ENCODE measurements around the gene RNF26. TPM values are rescaled to one million over a fixed set of nuclear protein-coding genes. Genes with fewer than 3 reads are reported as not detected.
A peak's percentile ranks its signal among the peaks of the same experiment; 100 is the strongest.

The RNF26 gene
- total and polyA plus RNA-seq, 2 of the 13 experiments (the other 11 are each of a cell fraction or from before 2014, with no cell fraction given), result 11.9 to 26.3 TPM

- TF ChIP-seq, protein P1, sequence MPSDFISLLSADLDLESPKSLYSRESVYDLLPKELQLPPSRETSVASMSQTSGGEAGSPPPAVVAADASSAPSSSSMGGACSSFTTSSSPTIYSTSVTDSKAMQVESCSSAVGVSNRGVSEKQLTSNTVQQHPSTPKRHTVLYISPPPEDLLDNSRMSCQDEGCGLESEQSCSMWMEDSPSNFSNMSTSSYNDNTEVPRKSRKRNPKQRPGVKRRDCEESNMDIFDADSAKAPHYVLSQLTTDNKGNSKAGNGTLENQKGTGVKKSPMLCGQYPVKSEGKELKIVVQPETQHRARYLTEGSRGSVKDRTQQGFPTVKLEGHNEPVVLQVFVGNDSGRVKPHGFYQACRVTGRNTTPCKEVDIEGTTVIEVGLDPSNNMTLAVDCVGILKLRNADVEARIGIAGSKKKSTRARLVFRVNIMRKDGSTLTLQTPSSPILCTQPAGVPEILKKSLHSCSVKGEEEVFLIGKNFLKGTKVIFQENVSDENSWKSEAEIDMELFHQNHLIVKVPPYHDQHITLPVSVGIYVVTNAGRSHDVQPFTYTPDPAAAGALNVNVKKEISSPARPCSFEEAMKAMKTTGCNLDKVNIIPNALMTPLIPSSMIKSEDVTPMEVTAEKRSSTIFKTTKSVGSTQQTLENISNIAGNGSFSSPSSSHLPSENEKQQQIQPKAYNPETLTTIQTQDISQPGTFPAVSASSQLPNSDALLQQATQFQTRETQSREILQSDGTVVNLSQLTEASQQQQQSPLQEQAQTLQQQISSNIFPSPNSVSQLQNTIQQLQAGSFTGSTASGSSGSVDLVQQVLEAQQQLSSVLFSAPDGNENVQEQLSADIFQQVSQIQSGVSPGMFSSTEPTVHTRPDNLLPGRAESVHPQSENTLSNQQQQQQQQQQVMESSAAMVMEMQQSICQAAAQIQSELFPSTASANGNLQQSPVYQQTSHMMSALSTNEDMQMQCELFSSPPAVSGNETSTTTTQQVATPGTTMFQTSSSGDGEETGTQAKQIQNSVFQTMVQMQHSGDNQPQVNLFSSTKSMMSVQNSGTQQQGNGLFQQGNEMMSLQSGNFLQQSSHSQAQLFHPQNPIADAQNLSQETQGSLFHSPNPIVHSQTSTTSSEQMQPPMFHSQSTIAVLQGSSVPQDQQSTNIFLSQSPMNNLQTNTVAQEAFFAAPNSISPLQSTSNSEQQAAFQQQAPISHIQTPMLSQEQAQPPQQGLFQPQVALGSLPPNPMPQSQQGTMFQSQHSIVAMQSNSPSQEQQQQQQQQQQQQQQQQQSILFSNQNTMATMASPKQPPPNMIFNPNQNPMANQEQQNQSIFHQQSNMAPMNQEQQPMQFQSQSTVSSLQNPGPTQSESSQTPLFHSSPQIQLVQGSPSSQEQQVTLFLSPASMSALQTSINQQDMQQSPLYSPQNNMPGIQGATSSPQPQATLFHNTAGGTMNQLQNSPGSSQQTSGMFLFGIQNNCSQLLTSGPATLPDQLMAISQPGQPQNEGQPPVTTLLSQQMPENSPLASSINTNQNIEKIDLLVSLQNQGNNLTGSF (CRISPR knock-in tag; IDR thresholded peaks at IDR 0.05), result 0 out of 2 replicates have a peak, but pooled peaks have one; percentile 42
- TF ChIP-seq ZNF264 (CRISPR knock-in tag; IDR thresholded peaks at IDR 0.05) (peak; percentile 86), ZNF572 (CRISPR knock-in tag; IDR thresholded peaks at IDR 0.05) (no peak), ZNF547 (CRISPR knock-in tag; IDR thresholded peaks at IDR 0.05) (no peak), ZNF841 (CRISPR knock-in tag; IDR thresholded peaks at IDR 0.05; ENCODE audit: borderline replicate concordance) (no peak), MEF2D (CRISPR knock-in tag; IDR thresholded peaks at IDR 0.05) (0 out of 2 replicates have a peak, but pooled peaks have one; percentile 25), ZNF121 (CRISPR knock-in tag; IDR thresholded peaks at IDR 0.05) (no peak), ATF1 (CRISPR knock-in tag; IDR thresholded peaks at IDR 0.05) (no peak), ZNF232 (CRISPR knock-in tag; IDR thresholded peaks at IDR 0.05; ENCODE audit: borderline replicate concordance) (no peak), SMARCE1 (IDR thresholded peaks at IDR 0.05; ENCODE audit: borderline replicate concordance) (no peak), ZNF703 (CRISPR knock-in tag; IDR thresholded peaks at IDR 0.05; ENCODE audit: borderline replicate concordance) (no peak; the same call in 1 of the 2 replicates), ZNF883 (CRISPR knock-in tag; IDR thresholded peaks at IDR 0.05; ENCODE audit: not compliant biosample characterization) (no peak), ETV5 (CRISPR knock-in tag; IDR thresholded peaks at IDR 0.05; ENCODE audit: borderline replicate concordance) (peak; percentile 56; the same call in 1 of the 2 replicates), ZNF501 (CRISPR knock-in tag; IDR thresholded peaks at IDR 0.05) (no peak), GABPB1 (CRISPR knock-in tag; IDR thresholded peaks at IDR 0.05) (peak; percentile 48; the same call in 1 of the 2 replicates)
- TF ChIP-seq, protein P2, sequence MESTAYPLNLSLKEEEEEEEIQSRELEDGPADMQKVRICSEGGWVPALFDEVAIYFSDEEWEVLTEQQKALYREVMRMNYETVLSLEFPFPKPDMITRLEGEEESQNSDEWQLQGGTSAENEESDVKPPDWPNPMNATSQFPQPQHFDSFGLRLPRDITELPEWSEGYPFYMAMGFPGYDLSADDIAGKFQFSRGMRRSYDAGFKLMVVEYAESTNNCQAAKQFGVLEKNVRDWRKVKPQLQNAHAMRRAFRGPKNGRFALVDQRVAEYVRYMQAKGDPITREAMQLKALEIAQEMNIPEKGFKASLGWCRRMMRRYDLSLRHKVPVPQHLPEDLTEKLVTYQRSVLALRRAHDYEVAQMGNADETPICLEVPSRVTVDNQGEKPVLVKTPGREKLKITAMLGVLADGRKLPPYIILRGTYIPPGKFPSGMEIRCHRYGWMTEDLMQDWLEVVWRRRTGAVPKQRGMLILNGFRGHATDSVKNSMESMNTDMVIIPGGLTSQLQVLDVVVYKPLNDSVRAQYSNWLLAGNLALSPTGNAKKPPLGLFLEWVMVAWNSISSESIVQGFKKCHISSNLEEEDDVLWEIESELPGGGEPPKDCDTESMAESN (CRISPR knock-in tag; conservative IDR thresholded peaks at IDR 0.05), result no peak
- TF ChIP-seq, protein P3, sequence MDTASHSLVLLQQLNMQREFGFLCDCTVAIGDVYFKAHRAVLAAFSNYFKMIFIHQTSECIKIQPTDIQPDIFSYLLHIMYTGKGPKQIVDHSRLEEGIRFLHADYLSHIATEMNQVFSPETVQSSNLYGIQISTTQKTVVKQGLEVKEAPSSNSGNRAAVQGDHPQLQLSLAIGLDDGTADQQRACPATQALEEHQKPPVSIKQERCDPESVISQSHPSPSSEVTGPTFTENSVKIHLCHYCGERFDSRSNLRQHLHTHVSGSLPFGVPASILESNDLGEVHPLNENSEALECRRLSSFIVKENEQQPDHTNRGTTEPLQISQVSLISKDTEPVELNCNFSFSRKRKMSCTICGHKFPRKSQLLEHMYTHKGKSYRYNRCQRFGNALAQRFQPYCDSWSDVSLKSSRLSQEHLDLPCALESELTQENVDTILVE (CRISPR knock-in tag; IDR thresholded peaks at IDR 0.05), result peak; percentile 72; the same call in 1 of the 2 replicates
Observed at GRCh38 chr11:119368121-119369034, 34.1 kb downstream of the RNF26 start (continued).
